Forelimb muscle (tissue), 1 donor: Measurements from ENCODE around the gene IER5L. TPM values are rescaled to one million over a fixed set of nuclear protein-coding genes. Genes with fewer than 3 reads are reported as not detected.
"Not testable (repeated sequence)": the region's sequence is repeated elsewhere in the genome, so short reads cannot be mapped to it uniquely, and the experiment has no call there.

Experiments
- DNase-seq: peaks from one replicate; pipeline ENCODE4 v3.0.0-alpha.2; 2013; ENCODE audit warnings: low read depth
- polyA plus RNA-seq: library from polyadenylated mRNA; unstranded; fragments of 120-200 nt; gene quantifications from one replicate; pipeline ENCODE4 v1.2.1, GENCODE V29; 2013; ENCODE audit not compliant: insufficient read length

IER5L gene
- polyA plus RNA-seq, 1 donor: 4.0 TPM

DNA sequence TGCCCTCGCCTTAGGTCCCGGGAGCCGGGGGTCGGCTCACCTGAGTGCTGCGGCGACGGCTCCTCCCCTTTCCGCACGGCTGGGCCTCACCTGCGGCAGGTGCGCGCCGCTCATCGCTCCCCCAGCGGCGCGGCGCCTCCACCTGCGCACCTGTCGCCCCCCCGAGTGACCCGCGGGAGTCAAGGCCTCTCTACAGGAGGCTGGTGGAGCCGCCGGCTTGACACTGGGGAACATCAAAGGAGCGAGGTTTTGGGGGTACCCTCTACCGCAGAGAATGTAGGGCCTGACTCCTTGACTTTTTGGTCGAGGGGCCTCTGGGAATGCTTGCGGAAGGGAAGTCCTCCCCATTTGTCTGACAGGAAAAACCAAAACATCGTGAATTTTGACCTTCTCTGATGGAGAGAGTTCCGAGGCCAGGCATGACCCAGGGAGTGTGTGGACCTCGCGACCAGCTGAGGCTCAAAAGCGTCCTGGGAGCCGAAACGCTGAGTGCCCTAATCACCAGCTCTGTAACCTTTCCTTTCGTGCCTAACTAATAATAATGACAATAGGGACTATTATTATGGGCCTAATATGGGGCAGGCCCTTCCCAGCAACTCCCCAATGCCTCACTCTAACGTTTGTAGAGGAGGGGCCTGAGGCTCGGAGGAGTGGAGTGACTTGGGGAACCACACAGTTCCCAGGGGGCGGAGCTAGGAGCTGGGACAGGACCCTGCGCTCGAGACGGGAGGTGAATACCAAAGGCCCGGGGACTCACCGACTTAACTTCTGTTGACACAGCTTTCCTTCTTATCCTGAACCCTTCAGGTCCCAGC is 714 bp upstream of the IER5L start:
- DNase-seq: no peak

DNA sequence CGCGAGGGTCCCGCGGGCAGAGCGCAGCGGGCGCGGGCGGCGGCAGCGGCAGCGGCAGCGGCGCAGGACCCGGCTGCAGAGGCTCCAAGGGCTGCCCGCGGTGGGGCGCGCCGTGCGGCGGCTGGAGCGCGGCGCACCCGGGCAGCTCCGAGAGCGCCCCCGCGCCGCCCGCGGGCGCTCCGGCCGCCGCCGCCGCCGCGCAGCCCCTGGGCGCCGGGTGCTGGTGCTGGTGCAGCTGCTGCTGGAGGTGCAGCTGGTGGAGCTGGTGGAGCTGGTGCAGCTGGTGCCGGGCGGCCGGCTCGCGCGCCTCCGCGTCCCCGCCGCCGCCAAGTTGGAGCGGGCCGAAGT is 644 bp downstream of the IER5L start:
- DNase-seq: no peak

DNA sequence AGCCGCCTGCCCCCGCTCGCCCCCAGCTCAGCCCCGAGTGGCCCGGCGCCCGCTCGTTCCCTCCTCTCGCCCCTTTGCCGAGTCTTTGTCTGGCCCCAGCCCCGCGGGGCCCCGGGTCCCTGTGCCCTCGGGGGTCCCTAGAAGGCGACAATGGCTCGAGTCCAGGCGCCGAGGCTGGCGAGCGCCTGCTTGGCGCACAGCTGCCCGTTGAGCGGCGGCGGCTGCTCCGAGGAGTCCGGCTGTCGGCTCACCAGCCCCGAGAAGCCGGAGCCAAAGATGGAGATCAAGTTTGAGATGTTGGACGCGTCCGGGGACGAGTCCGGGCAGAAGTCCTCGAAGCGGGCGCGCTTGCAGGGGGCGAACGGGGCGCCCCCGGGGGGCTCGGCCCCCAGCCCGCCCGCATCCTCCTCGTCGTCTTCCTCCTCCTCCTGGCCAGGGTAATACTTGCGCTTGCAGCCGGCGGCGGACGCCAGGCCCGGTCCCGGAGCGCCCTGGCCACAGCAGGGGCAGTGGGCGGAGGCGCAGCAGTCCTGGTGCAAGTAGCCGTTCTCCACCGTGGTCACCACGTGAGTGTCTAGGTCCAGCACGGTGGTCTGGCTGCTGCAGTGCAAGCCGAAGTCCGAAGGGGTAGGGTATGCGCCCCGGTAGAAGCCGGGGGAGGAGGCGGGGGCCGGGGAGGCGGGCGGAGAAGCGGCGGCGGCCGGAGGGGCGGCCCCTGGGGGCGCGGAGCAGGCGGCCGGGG is 1.2 kb downstream of the IER5L start:
- no peak for DNase-seq

DNA sequence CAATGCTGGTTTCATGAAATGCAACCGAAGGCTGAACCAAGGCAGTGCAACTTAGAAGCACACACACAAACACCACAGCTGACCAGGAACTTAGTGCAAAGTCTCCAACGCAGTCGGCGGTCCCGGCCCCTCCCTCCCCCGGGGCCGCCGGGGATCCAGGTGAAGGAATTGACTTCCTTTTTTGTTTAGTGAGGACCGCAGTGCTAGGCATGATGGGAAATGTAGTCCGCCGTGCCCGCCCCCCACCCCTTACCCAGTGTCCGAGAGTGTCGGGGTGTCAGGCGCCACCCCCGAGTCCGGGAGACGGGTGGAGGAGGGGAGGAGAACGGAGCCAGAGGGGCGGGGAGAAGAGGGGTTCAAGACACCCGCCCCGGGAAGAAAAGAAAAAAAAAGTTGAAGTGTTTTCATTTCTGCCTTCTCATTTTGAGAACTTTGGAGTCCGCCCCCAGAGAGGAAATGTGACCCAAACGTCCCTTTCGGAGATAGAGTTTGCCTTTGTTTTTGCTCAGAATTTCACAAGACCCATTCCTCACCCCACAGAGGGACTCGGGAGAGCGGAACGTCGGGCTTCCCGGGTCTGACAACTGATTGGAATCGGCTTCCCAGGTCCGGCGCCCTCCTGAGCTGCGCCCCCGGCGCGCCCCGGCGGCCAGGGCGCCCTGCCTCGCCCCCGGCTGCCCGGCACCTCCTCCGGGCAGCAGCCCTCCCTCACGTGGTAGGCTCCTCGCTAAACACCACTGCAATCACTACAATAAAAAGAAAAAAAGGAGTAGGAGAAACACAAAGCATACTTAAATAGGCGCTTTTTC is 2.0 kb downstream of the IER5L start:
- peak; percentile 80 for DNase-seq

DNA sequence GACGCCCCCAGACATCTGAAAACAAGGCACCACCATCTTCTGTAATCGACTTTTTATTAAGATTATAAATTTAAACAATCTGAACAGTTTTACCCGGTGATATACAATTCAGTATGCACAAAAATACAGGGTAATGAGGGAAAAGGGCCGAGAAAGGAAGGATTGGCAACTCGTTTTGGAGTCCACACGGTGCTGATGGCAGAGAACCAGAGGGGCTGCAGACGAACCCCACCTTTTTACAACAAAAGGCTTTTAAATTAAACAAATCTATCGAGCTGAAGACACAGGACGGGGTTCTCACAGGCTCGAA is 2.6 kb downstream of the IER5L start:
- no peak for DNase-seq

DNA sequence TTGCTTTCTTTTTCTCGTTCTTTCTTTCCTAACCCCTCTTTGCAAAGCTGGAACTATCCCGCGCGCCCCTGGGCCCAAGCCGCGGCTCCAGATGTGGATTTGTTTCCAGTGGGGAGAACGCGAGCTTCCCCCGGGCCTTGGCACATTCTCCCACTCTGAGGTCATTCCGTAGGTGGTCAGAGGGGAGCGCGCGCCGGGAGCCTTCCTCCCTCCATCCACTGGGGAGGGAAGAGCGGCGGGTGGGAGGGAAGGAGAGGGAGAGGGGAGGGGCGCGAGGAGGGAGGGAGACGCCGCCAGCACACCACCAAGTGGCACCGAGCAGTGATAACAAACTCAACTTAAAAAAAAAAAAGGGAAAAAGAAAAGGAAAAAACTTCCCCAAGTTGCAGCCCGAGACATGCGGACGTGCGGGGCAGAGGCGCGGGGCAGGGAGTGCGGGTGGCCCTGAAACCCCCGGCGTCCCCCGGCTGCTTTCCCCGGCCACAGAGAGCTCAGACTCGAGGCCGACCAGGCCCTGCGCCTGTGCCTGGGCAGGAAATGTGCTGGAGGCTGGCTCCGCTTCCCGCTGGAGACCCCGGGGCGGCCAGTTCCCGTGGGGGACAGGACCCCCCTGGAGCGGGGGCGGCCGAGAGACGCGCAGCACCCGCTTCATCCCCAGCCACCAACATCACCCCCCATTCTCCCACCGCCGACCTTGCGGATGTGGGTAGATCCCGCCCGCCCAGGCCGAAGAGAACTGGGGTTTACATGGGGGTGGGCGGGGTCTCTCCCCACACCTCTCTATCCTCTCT is 3.1 kb downstream of the IER5L start:
- DNase-seq: no peak

DNA sequence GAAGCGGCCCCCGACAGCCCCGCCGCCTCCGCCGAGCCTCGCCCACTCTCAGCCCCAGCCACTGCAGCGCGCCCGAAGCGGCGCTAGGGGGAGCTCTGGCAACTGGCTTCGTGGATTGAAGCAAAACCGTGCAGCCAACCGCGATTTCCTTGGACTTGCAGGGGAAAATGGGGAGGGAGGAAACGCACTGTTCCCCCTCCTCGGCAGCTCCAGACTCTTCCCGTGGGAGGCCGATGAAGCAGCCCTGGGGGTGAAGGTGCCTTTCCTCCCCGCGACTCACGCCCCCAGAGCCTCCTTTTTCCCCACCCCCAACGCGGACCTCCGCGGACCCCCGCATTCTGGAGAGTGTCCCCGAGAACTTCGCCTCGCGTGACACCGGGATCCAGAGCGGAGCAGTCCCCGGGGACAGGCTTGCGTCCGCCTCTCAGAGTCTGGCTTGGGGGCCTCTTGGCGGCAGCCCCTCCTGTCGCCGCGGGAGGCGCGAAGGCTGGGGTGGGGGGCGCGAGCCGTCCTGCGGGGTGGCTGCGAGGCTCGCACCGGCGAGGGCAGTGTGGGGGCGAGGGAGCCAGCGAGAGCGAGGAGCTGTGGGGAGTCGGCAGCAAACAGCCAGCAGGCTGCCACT is 3.8 kb downstream of the IER5L start:
- peak; percentile 85 for DNase-seq

DNA sequence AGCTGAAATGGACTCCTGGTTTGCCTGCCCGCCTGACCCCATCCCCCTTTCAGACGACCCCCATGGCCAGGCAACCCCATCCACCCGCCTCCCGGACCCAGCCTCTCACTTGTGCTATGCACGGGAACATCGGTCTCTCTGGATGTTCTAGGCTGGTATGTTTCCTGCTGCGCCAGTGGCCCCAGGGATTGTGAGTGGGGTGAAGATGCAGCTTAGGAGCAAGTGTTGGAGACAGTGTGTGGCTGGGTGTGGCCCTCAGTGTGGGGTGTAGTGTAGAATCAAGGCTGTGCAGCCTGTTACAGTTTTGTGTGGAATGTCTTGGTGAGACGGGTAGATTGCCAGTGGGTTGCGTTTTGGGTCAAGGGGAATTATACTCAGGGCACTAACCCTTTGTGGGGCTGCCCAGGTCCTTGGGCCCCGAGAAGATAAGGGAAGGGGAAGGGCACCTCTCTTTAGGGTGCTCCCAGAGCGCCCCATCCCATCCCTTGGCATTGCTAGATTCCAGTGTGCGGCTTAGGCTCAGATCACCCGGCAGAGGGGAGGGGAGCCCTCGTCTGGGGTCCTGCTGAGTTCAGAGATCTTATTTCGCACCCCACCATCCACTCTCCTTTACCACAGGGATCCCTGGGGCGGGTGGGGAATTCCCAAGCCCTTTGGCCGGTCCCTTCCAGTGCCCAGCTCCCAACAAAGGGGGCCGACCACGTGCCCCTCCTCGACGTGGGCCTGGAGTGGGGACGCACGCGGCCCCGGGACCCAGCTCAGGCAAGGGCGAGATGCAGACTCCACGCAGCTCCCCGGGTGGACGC is 4.6 kb downstream of the IER5L start:
- DNase-seq: no peak

DNA sequence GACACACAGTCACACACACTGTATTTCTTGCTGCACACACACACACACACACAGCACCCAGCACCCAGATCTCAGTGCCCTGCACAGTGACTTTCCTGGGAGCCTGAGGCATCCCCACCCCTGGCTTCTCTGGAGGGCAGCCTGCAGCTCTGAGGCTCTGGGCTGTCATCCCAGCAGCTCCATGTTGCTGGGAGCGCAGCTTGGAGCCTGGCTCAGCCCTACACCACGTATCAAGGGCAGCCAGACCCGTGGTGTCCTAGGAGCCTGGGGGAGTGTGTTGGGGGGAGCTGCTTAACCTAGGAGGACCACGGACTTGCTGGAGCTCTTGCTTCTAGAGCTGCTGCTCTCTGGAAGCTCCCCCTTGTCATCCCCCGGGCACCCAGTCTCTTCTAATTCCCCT is 5.2 kb downstream of the IER5L start:
- DNase-seq: no peak

DNA sequence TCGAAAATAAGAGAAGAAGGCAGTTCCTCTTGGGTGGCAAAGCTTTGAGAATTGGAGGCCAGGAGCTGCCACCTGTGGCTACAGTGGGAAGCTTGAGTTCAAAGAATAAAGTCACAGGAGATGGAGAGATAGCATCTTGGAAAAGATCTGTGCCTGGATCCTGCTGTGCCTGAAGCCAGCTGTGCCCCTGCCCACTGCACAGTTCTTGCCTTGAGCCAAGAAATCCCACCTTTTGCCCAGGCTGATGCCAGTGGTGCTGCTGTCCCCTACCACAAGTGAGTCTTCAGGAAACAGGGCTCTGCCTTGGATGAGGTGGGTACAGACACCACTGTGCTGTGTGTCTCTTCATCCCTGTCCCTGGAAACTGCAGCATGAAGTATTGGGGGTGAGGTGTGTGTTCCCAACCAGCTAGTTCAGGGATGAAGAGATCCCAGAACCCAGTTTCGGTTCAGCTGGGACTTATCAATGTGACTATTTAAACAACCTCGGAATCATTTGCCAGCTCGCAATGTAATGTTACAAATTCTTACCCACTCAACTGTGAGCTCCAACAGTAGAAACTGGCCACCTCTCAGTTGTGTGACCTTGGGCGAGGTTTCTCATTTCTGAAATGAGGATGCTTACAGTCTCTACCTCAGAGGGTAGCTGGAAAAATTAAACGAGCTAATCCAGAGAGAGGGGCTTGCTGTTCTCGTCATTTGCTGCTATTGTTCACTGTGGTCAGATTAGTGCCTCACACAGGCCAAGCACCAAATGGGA is 5.9 kb downstream of the IER5L start:
- no peak for DNase-seq

DNA sequence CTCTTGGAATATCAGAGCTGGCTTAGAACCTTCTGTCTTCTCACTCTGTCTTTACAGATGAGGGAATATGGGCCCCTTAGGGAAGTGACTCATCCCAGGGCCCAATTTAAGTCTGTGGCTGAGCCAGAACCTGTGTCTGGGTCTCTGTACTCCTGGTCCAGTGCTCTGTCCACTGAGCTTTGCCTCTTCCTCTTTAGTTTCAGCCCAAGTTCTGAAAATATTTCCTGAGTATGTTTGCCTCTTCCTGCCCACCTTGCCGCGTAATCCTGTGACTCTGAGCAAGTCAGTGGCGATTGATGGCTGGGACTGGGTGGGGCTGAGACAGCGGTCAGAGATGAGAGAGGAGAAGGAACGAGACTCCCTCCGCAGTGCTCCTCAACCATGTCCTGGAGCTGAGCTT is 7.8 kb downstream of the IER5L start:
- DNase-seq: no peak

DNA sequence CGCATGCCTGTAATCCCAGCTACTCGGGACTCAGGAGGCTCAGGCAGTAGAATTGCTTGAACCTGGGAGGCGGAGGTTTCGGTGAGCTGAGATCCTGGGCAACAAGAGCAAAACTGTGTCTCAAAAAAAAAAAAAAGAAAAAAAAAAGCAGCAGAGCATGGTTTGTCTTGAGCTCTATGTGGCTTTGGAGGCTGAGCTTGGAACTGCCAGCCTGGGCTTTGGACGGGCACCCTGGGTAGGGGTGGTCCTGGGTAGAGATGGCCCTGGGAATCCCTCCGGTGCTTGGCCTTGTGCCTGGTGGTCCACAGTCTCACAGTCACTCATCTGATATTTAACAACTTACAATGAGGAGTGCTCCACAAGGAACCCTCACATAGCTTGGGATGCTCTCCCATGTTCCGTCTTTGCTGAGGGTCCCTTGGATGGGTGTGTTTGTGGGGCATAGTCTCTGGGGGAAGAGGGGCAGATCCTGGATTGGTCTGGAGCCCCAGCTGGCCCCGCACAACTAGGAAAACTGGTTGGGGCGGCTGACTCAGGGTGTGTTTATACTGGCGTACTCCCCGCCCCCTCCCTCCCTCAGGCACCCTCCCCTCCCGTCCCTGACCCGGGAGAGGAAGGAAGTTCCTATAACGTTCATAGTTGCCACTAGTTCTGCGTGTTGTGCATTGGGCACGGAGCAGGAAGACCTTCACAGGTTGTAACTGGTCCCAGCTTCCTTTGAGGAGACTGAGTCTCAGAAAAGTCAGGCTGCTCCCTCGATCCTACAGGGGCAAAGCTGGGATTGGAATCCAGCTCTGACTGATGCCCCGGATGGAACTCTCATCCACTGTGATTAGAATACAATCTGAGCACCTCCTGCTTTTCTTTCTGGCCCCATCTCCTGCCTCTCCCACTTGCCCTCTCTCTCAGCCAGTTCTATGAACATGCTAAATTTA is 11.2 kb downstream of the IER5L start:
- DNase-seq: no peak

DNA sequence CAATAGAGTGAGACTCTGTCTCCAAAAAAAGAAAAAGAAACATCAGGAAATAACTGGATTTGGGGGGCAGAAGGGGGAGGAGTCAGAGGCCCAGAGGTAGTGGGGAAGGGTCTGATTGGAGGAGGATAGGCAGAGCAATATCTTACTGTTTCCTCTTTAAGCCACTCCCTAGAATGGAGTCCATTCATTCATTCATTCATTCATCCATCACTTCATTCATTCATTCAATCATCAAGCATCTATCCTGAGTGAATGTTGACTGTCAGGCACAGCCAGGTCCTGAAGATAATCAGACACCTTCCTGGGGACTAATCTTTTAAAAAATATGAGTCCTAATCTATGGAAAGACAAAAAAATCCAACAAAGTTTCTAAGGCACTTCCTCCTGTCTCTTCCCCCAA is 12.9 kb downstream of the IER5L start:
- no peak for DNase-seq

DNA sequence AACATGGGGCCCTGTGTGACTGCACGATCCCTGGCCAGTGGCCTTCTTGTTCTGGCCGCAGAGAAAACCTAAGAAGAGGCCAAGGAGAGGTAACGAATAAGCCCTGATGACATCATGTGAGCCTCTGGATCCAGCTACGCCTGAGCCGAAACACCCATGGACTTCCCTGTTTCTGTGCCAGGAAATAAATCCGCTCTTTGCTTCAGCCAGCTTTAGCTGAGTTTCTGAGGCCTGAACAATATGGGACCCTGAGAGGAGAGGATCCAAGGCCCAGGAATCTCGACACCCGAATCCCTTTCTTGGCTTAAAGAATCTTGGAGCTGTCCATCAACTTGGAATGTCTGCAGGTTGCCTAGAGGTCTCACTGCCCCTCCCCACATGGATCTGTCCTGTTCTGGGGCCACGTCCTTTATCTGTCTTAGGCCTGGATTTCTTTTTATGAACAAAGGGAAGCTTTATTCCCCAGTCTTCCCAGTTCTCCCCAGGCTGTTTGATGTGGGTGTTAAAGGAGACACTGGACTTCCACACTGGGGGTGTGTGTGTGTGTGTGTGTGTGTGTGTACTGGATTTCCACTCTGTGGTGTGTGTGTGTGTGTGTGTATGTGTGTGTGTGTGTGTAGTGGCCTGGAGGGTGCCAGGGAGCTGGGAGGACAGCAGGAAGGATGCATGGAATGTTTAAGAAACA is 13.7 kb downstream of the IER5L start:
- DNase-seq: peak; percentile 93

DNA sequence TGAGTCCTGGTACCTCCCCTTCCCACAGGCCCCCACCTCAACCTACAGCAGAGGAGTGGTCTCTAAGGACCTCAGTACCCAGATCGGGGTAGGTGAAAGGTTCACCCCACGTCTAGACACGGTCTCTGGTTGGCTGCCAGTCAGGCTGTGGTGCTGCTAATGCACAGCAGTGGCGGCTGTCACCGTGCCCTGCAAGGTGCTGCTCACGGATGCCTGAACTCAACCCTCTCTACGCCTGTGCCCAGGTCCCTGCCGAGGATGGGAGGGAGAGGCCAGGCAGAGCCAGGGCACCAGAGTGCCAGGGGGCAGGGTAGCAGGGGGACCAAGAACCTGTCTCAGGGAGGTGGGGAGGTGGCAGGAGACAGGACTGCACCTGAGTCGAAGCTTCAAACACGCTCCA is 14.3 kb downstream of the IER5L start:
- DNase-seq: no peak

DNA sequence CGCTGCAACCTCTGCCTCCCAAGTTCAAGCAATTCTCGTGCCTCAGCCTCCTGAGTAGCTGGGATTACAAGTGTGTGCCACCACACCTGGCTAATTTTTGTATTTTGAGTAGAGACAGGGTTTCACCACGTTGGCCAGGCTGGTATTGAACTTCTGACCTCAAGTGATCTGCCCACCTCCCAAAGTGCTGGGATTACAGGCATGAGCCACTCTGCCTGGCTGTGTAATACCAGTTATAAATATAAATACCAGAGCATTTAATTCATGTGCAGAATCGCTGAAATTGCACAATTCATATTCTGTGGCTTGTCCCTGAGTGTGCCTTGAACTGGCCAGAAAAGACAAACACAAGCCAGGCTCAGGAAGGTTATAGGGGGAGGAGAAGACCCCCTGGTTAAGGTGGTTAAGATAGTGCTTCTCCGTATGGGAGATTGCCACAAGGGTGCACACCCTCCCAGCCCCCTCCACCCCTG is 14.8 kb downstream of the IER5L start:
- DNase-seq: not testable (repeated sequence)

DNA sequence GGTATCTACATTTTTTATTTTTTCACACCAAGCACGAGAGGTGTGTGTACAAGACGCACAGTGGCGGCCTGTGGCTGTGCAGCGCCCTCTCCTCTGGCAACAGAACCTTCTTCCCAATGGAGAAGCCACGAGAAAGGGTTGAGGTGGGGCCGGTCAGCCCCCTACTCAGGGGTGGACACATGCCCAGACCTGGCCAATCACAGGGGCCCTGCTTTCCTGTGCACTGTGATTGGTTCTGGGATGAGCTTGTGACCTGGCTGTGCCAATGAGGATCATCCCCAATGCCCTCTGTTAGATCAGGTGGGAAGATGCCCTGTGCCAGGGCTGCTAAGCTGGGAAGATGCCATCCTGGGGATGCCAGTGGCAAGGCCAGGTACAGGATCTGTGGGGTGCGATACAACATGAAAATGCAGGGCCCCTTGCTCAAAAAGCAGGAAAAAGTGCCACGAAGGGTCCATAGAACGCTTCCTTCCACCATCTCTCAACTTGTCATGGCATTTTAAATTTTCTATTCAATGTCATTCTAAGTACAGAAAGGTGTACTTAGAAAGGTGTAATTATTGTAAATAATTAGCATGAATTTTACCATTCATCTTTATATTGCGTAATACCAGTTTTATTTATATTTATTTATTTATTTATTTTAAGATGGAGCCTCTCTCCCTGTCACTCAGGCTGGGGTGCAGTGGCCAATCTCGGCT is 15.4 kb downstream of the IER5L start:
- DNase-seq: no peak

DNA sequence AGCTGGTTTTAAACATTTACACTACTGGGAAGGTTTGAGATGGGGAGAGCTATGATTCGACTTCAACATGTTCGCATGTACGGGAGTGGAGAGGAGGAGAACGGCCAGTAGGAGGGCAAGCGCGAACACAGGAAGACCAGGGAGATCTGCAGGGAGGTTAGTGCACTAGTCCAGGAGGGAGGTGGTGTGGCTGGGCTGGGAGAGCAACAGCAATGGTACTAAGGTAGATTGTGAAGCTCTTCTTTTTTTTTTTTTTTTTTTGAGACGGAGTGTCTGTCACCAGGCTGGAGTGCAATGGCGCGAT is 16.6 kb downstream of the IER5L start:
- DNase-seq: no peak
